ENCODE measurements around the gene CDK11A.
"Not testable (repeated sequence)": the region's sequence is repeated elsewhere in the genome, so short reads cannot be mapped to it uniquely, and the experiment has no call there.

DNA sequence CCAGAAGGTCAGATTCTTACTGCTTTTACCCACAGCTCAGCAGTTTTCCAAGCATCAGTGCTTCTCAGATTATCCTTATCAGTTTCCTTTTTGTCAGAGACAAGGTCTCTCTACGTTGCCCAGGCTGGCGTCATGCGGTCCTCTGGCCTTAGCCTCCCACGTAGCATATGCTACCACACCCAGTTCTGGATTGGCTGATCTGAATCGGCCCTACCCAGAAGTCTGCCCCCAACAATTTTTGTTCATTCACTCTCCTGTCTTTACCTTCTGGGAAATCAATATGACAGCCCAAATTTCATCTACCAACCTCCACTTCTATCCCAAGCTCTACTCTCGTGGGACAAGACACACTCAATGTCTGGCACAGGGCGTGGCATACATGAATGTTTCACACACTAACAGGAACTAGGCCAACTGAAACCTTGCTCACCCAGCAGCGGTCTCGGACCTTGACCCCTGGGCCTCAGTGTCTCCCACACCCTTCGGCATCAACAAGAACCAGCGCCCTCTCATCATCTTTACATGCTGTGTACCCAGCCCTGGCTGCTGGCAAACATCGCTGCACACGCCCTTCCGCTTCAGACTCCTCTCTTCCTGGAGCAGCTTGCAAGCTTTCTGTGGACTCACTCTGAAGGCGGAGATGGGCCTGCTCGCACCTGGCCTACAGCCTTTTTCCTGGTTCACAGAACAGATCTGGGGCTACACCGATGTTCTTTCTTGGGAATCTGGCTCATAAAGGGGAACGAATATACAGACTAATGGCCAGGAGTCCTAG lies 8.9 kb downstream of the CDK11A start:
- TF ChIP-seq, protein P1, sequence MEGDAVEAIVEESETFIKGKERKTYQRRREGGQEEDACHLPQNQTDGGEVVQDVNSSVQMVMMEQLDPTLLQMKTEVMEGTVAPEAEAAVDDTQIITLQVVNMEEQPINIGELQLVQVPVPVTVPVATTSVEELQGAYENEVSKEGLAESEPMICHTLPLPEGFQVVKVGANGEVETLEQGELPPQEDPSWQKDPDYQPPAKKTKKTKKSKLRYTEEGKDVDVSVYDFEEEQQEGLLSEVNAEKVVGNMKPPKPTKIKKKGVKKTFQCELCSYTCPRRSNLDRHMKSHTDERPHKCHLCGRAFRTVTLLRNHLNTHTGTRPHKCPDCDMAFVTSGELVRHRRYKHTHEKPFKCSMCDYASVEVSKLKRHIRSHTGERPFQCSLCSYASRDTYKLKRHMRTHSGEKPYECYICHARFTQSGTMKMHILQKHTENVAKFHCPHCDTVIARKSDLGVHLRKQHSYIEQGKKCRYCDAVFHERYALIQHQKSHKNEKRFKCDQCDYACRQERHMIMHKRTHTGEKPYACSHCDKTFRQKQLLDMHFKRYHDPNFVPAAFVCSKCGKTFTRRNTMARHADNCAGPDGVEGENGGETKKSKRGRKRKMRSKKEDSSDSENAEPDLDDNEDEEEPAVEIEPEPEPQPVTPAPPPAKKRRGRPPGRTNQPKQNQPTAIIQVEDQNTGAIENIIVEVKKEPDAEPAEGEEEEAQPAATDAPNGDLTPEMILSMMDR (IDR thresholded peaks at IDR 0.05) = not testable (repeated sequence)
- TF ChIP-seq POLR2A (IDR thresholded peaks at IDR 0.05) = not testable (repeated sequence)

All from heart left ventricle (tissue), 13 donors.